Measurements from ENCODE around the gene TBC1D2. TPM values are rescaled to one million over a fixed set of nuclear protein-coding genes. Genes with fewer than 3 reads are reported as not detected.

The TBC1D2 gene
- total and polyA plus RNA-seq, 2 of the 13 experiments (the other 11 are each of a cell fraction or from before 2014, with no cell fraction given) = 2.0 to 2.8 TPM

DNA sequence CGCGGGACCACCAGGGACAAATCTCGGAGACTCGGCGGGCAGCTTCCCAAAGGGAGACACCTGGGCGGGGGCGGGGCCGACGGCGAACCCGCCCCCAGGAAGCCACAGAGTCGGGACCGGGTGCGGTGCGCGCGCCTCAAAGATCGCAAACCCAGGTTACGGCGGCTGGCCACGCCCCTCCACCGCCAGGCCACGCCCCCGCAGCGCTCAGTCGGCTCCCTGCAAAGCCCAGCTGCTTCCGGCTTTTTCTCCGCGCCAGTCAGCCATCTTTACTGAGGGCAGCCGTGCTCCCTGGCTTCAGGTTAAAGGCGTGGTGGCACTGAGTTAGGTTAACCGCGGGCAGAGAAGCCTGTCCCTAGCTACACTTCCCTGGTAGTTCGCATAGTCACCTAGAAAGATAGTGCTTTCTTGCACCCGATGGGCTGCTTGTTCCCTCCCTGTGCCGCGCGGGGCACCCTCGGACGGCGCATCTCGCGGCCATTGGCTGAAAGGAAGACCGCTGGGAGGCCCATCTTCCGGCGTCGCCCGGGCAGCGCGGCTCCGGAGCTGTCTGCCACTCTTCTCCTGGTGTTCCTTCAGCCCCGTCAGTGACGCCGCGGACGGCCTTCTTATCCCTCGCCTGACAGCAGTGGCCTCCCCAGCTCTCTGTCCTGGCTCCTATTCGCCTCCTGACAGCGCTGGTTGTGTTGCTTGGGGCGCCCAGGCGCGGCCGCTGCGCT lies at the start of gene TBC1D2 (continued):
- TF ChIP-seq ZFAT (CRISPR knock-in tag; conservative IDR thresholded peaks at IDR 0.05) (0 out of 2 replicates have a peak, but pooled peaks have one; percentile 49), HIVEP1 (CRISPR knock-in tag; IDR thresholded peaks at IDR 0.05) (peak; percentile 63; the same call in 1 of the 2 replicates), AHR (CRISPR knock-in tag; IDR thresholded peaks at IDR 0.05) (0 out of 2 replicates have a peak, but pooled peaks have one; percentile 66), ZNF281 (CRISPR knock-in tag; IDR thresholded peaks at IDR 0.05; ENCODE audit: borderline replicate concordance) (no peak), GLI4 (CRISPR knock-in tag; IDR thresholded peaks at IDR 0.05; ENCODE audit: borderline replicate concordance) (peak; percentile 25; the same call in 1 of the 2 replicates), EEA1 (CRISPR knock-in tag; IDR thresholded peaks at IDR 0.05; ENCODE audit: borderline replicate concordance) (no peak), ZNF614 (CRISPR knock-in tag; IDR thresholded peaks at IDR 0.05; ENCODE audit: borderline replicate concordance) (no peak; the same call in 1 of the 2 replicates), TFAP4 (IDR thresholded peaks at IDR 0.05; ENCODE audit: borderline replicate concordance, low read depth) (peak; percentile 95), MED8 (CRISPR knock-in tag; IDR thresholded peaks at IDR 0.05; ENCODE audit: insufficient replicate concordance) (peak; percentile 71), TMF1 (CRISPR knock-in tag; IDR thresholded peaks at IDR 0.05; ENCODE audit: low read depth) (peak; percentile 56; the same call in 1 of the 2 replicates), HNRNPLL (IDR thresholded peaks at IDR 0.05; ENCODE audit: low read depth, low read length, poor library complexity, severe bottlenecking) (peak; percentile 85)
- TF ChIP-seq, protein P1, sequence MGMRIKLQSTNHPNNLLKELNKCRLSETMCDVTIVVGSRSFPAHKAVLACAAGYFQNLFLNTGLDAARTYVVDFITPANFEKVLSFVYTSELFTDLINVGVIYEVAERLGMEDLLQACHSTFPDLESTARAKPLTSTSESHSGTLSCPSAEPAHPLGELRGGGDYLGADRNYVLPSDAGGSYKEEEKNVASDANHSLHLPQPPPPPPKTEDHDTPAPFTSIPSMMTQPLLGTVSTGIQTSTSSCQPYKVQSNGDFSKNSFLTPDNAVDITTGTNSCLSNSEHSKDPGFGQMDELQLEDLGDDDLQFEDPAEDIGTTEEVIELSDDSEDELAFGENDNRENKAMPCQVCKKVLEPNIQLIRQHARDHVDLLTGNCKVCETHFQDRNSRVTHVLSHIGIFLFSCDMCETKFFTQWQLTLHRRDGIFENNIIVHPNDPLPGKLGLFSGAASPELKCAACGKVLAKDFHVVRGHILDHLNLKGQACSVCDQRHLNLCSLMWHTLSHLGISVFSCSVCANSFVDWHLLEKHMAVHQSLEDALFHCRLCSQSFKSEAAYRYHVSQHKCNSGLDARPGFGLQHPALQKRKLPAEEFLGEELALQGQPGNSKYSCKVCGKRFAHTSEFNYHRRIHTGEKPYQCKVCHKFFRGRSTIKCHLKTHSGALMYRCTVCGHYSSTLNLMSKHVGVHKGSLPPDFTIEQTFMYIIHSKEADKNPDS (CRISPR knock-in tag; IDR thresholded peaks at IDR 0.05) = no peak
- TF ChIP-seq, protein P2, sequence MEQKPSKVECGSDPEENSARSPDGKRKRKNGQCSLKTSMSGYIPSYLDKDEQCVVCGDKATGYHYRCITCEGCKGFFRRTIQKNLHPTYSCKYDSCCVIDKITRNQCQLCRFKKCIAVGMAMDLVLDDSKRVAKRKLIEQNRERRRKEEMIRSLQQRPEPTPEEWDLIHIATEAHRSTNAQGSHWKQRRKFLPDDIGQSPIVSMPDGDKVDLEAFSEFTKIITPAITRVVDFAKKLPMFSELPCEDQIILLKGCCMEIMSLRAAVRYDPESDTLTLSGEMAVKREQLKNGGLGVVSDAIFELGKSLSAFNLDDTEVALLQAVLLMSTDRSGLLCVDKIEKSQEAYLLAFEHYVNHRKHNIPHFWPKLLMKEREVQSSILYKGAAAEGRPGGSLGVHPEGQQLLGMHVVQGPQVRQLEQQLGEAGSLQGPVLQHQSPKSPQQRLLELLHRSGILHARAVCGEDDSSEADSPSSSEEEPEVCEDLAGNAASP (CRISPR knock-in tag; IDR thresholded peaks at IDR 0.05; ENCODE audit: borderline replicate concordance) = 0 out of 2 replicates have a peak, but pooled peaks have one; percentile 44
- TF ChIP-seq, protein P3, sequence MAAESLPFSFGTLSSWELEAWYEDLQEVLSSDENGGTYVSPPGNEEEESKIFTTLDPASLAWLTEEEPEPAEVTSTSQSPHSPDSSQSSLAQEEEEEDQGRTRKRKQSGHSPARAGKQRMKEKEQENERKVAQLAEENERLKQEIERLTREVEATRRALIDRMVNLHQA (CRISPR knock-in tag; IDR thresholded peaks at IDR 0.05) = no peak

Data from HepG2 (cell line).